ENCODE results near the gene PEA15.

Gene PEA15, protein sequence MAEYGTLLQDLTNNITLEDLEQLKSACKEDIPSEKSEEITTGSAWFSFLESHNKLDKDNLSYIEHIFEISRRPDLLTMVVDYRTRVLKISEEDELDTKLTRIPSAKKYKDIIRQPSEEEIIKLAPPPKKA

DNA sequence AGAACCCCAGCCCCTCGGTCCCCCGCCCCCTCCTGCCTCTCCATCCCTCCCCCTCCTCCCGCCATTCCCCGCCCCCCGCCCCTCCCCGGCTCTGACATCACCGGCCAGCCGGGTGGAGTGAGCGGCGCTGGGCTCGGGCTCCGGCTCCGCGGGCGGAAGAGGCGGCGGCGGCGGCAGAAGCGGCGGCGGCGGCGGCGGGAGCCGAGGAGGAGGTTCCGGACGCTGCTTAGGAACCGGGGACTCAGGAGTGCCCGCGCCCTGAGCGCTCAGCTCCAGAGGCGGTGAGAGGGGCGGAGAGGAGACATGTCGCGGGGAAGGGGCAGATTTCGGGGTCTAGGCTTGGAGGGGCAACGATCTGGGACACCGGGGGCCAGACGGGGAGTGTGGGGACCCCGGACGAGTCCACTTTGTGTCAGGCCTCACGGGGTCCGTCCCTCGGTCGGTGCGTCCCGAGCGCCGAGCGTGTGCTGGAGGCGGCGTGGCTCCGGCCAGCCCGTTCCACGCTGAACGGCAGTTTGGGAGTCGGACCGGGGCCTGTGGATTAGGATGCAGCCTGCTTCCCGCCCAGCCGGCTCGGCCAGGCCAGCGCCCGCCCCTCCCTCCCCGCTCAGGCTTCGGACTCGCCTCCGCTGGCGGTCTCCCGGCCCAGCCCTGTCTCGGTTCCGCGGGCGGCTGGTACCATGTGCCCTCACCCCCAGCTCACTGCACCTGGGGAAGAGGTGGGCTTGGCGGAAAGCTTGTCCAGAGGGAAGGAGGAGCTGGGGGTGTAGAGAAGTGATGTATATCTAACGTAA, at the start of gene PEA15:
Gene PEA15, plus strand, starts transcription at position 143 of the 794 bp plus-strand sequence. CDS start 6,161 bp downstream, outside the sequence.
- no peak for DNase-seq

DNA sequence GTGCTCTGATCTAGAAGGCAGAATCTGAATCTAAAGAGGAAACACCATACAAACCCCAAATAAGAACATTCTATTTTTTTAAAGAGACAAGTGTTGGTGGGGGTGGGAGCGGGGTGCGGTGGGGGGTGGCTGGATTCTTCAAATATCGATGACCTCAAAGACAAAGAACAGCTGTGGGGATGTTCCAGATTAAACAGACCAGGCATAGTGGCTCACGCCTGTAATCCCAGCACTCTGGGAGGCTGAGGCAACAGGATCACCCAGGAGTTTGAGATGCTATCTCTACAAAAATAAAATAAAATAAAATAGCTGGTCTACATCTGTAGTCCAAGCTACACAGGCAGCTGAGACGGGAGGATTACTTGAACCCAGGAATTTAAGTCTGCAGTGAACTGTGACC, 48.8 kb upstream of the PEA15 start:
- DNase-seq: no peak

DNA sequence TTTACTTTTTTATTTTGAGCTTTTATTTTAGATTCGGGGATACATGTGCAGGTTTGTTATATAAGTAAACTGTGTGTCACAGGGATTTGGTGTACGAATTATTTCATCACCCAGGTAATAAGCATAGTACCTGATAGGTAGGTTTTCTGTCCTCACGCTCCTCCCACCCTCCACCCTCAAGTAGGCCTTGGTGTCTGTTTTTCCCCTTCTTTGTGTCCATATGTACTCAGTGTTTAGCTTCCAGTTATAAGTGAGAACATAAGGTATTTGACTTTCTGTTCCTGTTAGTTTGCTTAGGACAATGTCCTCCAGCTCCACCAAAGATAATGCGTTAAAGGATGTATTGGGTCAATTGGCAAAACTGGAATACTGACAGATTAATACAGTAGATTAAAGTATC, 48.0 kb upstream of the PEA15 start:
- no peak for DNase-seq

DNA sequence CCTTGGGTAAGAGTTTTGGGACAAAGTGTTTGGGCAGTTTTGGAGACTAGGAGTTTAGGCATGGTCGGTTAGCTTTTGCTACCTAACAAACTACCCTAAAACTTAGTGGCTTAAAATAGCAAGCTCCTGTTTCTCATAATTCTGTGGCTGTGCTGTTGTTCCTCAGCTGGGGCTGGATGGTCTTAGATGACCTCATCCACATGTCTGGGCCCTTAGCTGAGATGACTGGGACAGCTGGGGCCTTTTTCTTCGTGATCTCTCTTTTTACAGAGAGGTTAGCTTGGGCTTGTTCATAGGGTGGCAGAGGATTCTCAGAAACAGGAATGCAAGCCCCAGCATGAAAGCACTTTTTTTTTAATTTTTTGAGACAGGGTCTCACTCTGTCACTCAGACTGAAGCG, 47.2 kb upstream of the PEA15 start:
- DNase-seq: no peak

DNA sequence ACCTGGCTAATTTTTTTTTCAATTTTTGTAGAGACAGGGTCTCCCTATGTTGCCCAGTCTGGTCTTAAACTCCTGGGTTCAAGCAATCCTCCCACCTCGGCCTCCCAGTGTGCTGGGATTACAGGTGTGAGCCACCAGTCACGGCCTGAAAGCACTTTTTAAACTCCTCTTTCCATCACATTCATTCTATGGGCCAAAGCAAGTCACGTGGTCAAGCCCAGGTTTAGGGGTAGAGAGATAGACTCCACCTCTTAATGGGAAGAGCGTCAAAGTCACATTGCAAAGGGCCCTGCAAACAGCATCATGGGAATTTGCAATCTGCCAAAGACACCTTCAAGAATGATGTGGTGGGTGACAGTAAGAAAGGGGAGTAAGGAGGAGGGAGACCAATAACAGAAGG, 46.6 kb upstream of the PEA15 start:
- no peak for DNase-seq

- peak; percentile 23 for DNase-seq
These were observed 45.3 kb upstream of the PEA15 start for GRCh38 chr1:160159846-160160245.

DNA sequence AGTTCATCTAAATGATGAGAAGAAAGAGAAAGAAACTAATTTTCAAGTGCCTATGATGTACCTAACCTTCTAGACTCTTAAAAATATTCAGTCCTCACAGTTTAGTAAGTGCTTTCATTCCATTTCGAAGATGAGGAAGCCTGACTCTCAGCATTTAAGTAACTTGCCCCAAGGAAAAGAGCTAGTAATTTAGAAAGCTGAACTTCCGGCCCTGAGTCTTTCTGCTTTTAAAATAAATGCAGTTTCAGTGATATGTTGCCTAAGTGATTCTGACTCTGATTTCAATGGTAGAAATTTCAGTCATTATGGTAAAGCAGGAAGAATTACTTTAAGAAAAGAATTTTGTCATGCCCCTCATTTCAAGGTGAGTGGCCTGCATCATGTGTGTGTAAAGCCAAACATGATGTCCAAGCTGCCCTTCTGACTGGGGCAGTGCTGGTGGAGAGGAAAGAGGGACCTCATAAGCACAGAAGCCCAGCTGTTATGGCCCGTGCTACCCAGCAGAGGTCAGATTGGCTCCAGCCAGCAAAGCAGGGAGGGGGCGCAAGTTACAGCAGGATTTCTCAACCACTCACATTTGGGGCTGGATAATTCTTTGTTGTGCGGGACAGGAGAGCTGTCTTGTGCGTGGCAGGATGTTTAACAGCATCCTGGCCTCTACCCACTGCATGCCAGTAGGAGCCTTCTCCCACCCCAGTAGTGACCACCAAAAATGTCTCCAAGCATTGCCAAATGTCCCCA, 43.0 kb upstream of the PEA15 start:
- DNase-seq: no peak

DNA sequence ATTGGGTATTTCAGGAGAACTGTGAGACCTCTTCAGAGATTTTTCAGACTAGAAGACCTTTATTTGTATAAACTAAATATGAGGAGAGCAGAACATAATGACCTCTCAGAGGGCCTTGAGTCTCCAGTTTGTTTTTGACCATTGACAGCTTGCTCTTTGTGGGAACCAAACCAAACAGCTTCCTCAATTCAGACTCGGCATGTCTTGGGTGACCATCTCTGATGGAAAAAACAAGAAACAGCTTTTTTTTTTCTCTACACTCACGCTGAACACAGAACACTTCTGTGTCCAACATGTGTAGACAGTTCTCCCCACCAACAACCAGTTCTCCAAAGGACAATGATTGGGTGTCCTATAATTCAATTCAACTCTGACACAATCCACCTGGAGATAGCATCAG, 42.3 kb upstream of the PEA15 start:
- no peak for DNase-seq

DNA sequence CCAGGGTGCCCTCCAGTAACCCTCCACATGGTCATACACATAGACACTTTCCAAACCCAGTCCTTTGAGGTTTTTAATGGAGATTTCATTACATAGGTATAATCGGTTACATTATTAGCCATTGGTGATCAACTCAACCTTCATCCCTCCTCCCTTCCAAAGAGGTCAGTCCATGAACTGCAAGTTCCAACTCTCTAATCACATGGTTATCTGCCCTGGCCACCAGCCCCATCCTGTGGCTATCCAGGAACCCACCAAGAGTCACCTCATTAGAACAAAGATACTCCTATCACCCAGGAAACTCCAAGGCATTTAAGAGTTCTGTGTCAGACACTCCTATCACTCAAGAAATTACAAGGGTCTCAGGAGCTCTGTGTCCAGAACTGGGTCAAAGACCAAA, 41.6 kb upstream of the PEA15 start:
- no peak for DNase-seq

- DNase-seq: no peak
These were observed 41.1 kb upstream of the PEA15 start for GRCh38 chr1:160164121-160164520.

- no peak for DNase-seq
These were observed 38.9 kb upstream of the PEA15 start for GRCh38 chr1:160166166-160166868.

DNA sequence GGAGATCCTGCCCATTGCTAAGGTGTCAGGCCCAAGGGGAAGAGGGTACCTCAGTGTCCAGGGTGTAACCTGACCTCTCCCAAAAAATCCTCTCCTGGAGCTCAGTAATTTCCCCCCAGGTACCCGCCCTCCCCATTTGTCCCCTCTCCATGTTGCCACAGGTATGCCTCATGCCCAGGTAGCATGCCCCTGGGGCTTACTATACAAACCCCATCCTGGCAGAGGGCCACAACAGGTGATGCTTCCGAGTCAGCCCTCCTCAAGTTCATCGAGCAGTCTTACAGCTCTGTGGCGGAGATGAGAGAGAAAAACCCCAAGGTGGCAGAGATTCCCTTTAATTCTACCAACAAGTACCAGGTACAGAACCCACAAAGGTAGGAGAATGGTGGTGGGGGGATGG, 38.1 kb upstream of the PEA15 start:
- no peak for DNase-seq

DNA sequence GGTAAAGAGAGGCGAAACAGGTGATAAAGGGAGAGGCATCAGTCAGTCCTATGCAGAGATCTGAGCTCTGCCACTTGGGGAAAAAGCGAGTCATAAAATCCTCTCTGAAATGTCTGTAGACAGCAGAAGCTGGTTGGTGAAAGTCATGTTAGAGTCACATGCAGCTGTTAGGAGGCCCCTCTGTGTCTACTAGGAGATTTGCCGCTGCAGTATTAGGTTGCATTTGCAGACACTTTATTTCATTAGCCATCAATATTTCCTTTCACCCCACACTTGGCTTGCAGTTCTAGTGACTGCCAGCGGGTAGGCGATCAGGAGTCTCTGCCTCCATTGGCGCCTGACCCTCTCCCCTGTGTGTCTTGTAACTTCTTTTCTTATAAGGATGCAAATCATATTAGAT, 37.6 kb upstream of the PEA15 start:
- no peak for DNase-seq

DNA sequence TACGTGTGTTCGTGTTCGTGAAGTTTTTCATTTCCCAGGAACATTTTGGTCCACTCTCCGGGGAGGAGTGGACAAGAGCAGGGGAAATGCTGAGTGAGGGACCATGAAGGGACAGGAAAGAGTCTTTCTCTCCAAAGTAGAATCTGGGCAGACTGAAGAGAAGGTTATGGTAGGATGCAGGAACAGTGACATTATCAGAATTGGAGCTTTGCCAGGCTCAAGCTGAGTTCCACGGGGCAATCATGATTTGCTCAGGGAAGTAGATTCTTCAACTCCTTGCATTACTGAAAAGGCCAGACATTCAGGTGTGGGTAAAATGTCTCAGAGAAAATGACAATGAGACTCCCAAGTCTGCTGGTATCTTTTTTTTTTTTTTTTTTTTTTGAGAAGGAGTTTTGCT, 37.2 kb upstream of the PEA15 start:
- DNase-seq: no peak

- DNase-seq: no peak
These were observed 36.4 kb upstream of the PEA15 start for GRCh38 chr1:160168609-160169369.

GRCh38 chr1:160169553-160170399, 35.4 kb upstream of the PEA15 start:
- no peak for DNase-seq

GRCh38 chr1:160171354-160171753, 33.8 kb upstream of the PEA15 start:
- no peak for DNase-seq

DNA sequence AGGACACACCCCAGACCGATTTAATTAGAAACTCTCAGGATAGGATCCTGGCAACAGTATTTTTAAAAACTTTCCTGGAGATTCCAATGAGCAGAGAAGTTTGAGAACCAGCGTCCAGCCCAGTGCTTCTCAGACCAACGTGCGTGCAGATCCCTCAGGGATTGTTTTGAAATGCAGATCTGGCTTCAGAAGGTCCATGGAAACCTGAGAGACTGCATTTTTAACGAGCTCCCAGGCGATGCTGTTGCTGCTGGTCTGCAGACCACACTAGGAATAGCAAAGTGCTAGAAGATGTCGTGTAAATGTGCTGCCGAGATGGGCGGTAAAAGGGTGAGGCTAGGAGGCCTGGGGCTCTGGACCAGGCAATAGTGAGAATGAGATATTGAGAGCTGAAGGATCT, 33.2 kb upstream of the PEA15 start:
- no peak for DNase-seq

GRCh38 chr1:160177231-160177630, 28.0 kb upstream of the PEA15 start:
- DNase-seq: no peak

DNA sequence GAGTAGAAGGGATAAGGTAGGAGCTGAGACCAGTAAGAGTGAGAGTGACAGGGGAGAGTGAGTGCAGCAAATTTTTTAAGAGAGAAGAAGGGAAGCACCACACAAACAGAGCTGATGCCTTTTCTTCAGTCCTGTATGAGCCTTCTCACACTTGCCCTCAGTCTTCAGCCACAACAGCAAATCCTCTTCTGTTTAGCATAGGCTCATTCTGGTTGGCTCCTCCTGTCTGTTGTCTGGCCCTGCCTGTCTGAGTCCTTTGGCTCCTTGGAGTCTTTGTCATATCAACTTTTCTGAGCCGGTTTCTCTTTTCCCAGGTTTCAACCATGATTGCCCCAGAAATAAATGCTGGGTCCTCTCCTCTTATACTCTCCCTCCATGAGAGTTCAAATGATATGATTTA, 27.5 kb upstream of the PEA15 start:
- DNase-seq: no peak

- DNase-seq: no peak
These were observed 26.5 kb upstream of the PEA15 start for GRCh38 chr1:160178731-160179130.

DNA sequence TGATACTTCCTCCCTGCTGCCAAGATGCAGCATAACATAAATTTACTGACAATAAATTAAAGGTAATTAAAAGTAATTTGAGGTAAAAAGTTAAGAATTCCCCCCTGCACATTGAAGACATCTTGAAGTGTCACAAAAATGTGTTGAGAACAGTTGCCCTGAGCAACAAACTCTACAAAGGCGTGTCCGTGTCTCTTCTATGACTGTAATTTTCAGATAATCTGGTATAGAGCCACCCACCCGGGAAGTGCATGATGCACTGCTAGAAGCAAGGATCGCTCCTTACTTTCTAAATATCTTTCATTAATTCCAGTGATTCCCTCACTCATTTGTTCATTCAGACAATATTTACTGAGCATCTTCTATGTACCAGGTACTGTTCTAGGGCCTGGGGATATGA, 25.8 kb upstream of the PEA15 start:
- DNase-seq: no peak

All from NCI-H2029 treated with DMSO at 0.1 percent for 48 hours (cell line).